Measurements from ENCODE around the gene AVEN.

Gene AVEN

GRCh38 chr15:33971811-33972210 lies 67.2 kb downstream of the AVEN start:
- ChIA-PET POLR2A (no interaction called here), CTCF (interaction anchor here (0.6 kb wide), 2 partner anchors 115 to 224 kb away, joined by 3 read pairs; no protein-coding TSS in a partner anchor)
- no peak for DNase-seq (ENCODE audit: extremely low spot score)
- TF ChIP-seq SP1 (IDR thresholded peaks at IDR 0.05) (no peak), LEF1 (IDR thresholded peaks at IDR 0.05; ENCODE audit: borderline replicate concordance) (no peak)

GRCh38 chr15:33968821-33969220 lies 70.2 kb downstream of the AVEN start:
- POLR2A ChIA-PET = no interaction called here
- CTCF ChIA-PET = no interaction called here
- no peak for TF ChIP-seq PKNOX1 (IDR thresholded peaks at IDR 0.05)
- DNase-seq (ENCODE audit: extremely low spot score) = no peak

GRCh38 chr15:33968224-33968623 lies 70.8 kb downstream of the AVEN start, which contains the start of gene CHRM5:
Gene CHRM5 (plus strand): TSS chr15:33968497. CDS start chr15:34062718, 94,221 bp downstream.
- POLR2A ChIA-PET = no interaction called here
- TF ChIP-seq L3MBTL2 (conservative IDR thresholded peaks at IDR 0.05) = no peak
- TF ChIP-seq TARDBP (IDR thresholded peaks at IDR 0.05) = no peak
- no peak for TF ChIP-seq SP1 (IDR thresholded peaks at IDR 0.05)
- no peak for TF ChIP-seq CTBP1 (IDR thresholded peaks at IDR 0.05; ENCODE audit: borderline replicate concordance)
- no peak for TF ChIP-seq ARNT (IDR thresholded peaks at IDR 0.05)
- TF ChIP-seq ZNF384 (IDR thresholded peaks at IDR 0.05) = no peak
- TF ChIP-seq FOXK2 (IDR thresholded peaks at IDR 0.05) = no peak
- TF ChIP-seq ELF4 (IDR thresholded peaks at IDR 0.05) = no peak
- no peak for TF ChIP-seq NFRKB (IDR thresholded peaks at IDR 0.05)
- no peak for TF ChIP-seq BHLHE40 (IDR thresholded peaks at IDR 0.05; ENCODE audit: borderline replicate concordance)
- no peak for TF ChIP-seq PKNOX1 (IDR thresholded peaks at IDR 0.05)
- no peak for TF ChIP-seq LEF1 (IDR thresholded peaks at IDR 0.05; ENCODE audit: borderline replicate concordance)
- no peak for TF ChIP-seq FOXM1 (IDR thresholded peaks at IDR 0.05; ENCODE audit: borderline replicate concordance)
- TF ChIP-seq SUZ12 (IDR thresholded peaks at IDR 0.05) = no peak
- no peak for TF ChIP-seq HDGF (IDR thresholded peaks at IDR 0.05; ENCODE audit: borderline replicate concordance)
- TF ChIP-seq FOXA1 (IDR thresholded peaks at IDR 0.05) = no peak
- no peak for DNase-seq (ENCODE audit: extremely low spot score)
- CTCF ChIA-PET = interaction anchor here (0.6 kb wide), 1 partner anchor 971 kb away, joined by 3 read pairs; no protein-coding TSS in a partner anchor

GRCh38 chr15:33964665-33965040 lies 74.4 kb downstream of the AVEN start:
- DNase-seq (ENCODE audit: extremely low spot score) = no peak
- no peak for TF ChIP-seq PKNOX1 (IDR thresholded peaks at IDR 0.05)
- no peak for TF ChIP-seq ZNF384 (IDR thresholded peaks at IDR 0.05)
- POLR2A ChIA-PET = no interaction called here
- CTCF ChIA-PET = no interaction called here

- no peak for TF ChIP-seq CTBP1 (IDR thresholded peaks at IDR 0.05; ENCODE audit: borderline replicate concordance)
- TF ChIP-seq HDGF (IDR thresholded peaks at IDR 0.05; ENCODE audit: borderline replicate concordance) = no peak
- TF ChIP-seq SP1 (IDR thresholded peaks at IDR 0.05) = no peak
- TF ChIP-seq L3MBTL2 (conservative IDR thresholded peaks at IDR 0.05) = no peak
- TF ChIP-seq ZNF384 (IDR thresholded peaks at IDR 0.05) = no peak
- TF ChIP-seq BHLHE40 (IDR thresholded peaks at IDR 0.05; ENCODE audit: borderline replicate concordance) = no peak
- TF ChIP-seq ARNT (IDR thresholded peaks at IDR 0.05) = no peak
- TF ChIP-seq FOXA1 (IDR thresholded peaks at IDR 0.05) = no peak
- POLR2A ChIA-PET = no interaction called here
- CTCF ChIA-PET = interaction anchor here (0.6 to 0.9 kb wide), 4 partner anchors 224 to 234 kb away, joined by 3 to 5 read pairs (median 3); no protein-coding TSS in a partner anchor
- DNase-seq (ENCODE audit: extremely low spot score) = peak; percentile 14
Observed at GRCh38 chr15:33963831-33964664, 75.0 kb downstream of the AVEN start.

GRCh38 chr15:33960549-33960935 lies 78.5 kb downstream of the AVEN start:
- ChIA-PET CTCF (no interaction called here), POLR2A (no interaction called here)
- DNase-seq (ENCODE audit: extremely low spot score) = no peak
- TF ChIP-seq BHLHE40 (IDR thresholded peaks at IDR 0.05; ENCODE audit: borderline replicate concordance) (no peak), ELF4 (IDR thresholded peaks at IDR 0.05) (no peak), CTBP1 (IDR thresholded peaks at IDR 0.05; ENCODE audit: borderline replicate concordance) (no peak), SP1 (IDR thresholded peaks at IDR 0.05) (no peak), ARNT (IDR thresholded peaks at IDR 0.05) (no peak), FOXK2 (IDR thresholded peaks at IDR 0.05) (no peak), SUZ12 (IDR thresholded peaks at IDR 0.05) (no peak), NFRKB (IDR thresholded peaks at IDR 0.05) (no peak), LEF1 (IDR thresholded peaks at IDR 0.05; ENCODE audit: borderline replicate concordance) (no peak), L3MBTL2 (conservative IDR thresholded peaks at IDR 0.05) (no peak), PKNOX1 (IDR thresholded peaks at IDR 0.05) (no peak)
